22Rv1 (cell line): ENCODE data around the gene STOX1.

Source experiments
- CTCF ChIP-seq: fragments of 450-650 bp; IDR thresholded peaks from 2 replicates; pipeline ENCODE4 v1.5.1; 2017; ENCODE audit warnings: mild to moderate bottlenecking
- ZFX ChIP-seq: fragments of 450-650 bp; IDR thresholded peaks from 2 replicates; pipeline ENCODE4 v1.6.1; 2017; ENCODE audit warnings: antibody characterized with exemption, borderline replicate concordance

- no peak for TF ChIP-seq CTCF
- TF ChIP-seq ZFX: no peak
These were observed 10.4 kb downstream of the STOX1 start for GRCh38 chr10:68837626-68838322.
